Measurements from ENCODE around the gene CBLIF.
"Not testable (repeated sequence)": the region's sequence is repeated elsewhere in the genome, so short reads cannot be mapped to it uniquely, and the experiment has no call there.

CBLIF gene

DNA sequence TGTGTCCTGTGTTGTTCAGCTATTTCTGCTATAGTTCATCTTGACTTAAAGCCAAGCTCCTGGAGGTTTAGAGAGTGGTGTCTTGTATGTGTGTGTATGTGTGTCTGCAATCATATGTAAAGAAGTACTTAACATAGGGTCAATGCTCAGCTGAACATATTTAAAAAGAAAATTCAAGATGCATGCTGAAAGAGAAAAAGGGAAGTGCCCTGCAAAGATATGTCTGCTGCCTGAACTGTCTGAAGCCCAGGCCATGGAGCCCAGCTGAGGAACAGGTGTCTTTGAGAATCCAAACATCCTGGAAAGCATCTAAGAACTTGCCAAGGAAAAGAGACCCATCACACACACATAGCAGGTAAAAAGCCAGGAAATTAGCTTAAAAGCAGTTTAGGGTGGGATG lies 14.4 kb upstream of the CBLIF start:
- DNase-seq (ENCODE audit: low spot score) = no peak
- Histone ChIP-seq H2AK5ac (ENCODE audit: low read depth, low read length) (no peak overlapping the region), H3K27me3 (ENCODE audit: control insufficient read depth in 3 of 3, insufficient read depth in 3 of 3, low read depth in 1 of 3, low read length in 3 of 3) (no peaks in the 10 kb centered on the region), H3K23ac (ENCODE audit: low read depth, low read length, poor library complexity) (no peak overlapping the region), H2BK5ac (ENCODE audit: low read length) (no peak overlapping the region), H4K91ac (ENCODE audit: low read depth, low read length, poor library complexity) (no peak overlapping the region), H3K36me3 (replicated peaks in 1 of 2; ENCODE audit: control insufficient read depth in 2 of 2, insufficient read depth in 2 of 2, low read length in 2 of 2) (no peaks in the 10 kb centered on the region), H3K4me1 (ENCODE audit: control insufficient read depth in 2 of 2, insufficient read depth in 1 of 2, low read depth in 1 of 2, low read length in 2 of 2) (no peaks in the 10 kb centered on the region), H2BK12ac (ENCODE audit: low read length) (no peak overlapping the region), H2BK15ac (ENCODE audit: low read length) (no peak overlapping the region), H4K8ac (ENCODE audit: low read depth, low read length) (no peak overlapping the region), H3K79me1 (ENCODE audit: low read depth, low read length) (no peaks in the 10 kb centered on the region), H2BK120ac (ENCODE audit: low read depth, low read length) (no peak overlapping the region), H3K9ac (ENCODE audit: low read depth, low read length, poor library complexity) (no peak overlapping the region), H3K4me3 (ENCODE audit: low read length in 2 of 2) (no peak overlapping the region), H3K18ac (ENCODE audit: low read length) (no peak overlapping the region), H2AFZ (ENCODE audit: low read length) (no peak overlapping the region), H3K4me2 (ENCODE audit: insufficient read depth, low read length, poor library complexity, severe bottlenecking) (no peak overlapping the region), H3K27ac (replicated peaks; ENCODE audit: low read length) (no peak overlapping the region), H3K9me3 (replicated peaks in 1 of 2; ENCODE audit: control insufficient read depth in 2 of 2, insufficient read depth in 1 of 2, low read depth in 1 of 2, low read length in 2 of 2) (no peaks in the 10 kb centered on the region), H3K14ac (ENCODE audit: low read length) (no peak overlapping the region), H3K4ac (ENCODE audit: low read length) (no peak overlapping the region)

DNA sequence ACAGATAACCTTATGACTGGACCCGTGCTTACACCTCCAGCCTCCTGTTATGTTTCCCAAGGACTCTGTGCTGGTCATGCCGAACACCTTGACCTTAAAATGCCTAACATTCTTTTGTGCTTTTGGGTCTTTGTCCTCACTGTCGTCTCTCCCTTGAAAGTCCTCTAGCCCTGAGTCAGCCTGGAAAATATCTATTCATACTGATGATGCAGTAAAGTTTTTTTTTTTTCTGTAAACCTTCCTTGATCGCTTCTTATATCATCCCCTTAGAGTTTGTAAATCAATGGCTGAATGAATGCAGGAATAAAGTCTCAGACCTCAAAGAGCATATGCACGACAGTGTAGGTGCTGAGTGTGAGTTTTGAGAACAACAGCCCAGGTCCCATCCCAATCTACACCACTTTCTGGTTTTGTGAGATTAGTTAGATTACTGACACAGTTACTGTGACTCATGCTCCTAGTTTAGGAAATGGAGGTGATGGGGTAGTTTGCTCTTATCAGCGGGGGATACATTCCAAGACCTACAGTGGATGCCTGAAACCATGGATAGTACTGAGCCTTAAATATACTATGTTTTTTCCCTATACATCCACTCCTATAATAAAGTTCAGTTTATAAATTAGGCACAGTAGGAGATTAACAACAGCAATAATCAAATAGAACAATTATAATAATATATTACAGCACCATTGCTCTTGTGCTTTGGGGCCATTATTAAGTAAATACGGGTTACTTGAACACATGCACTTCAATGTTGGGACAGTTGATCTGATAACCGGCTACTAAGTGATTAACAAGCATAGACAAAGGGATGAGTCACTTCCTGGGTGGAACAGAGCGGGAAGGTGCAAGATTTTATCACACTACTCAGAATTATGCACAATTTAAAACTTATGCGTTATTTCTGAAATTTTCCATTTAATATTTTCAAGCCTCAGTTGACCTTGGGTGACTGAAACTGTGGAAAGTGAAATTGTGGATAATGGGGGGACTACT lies 12.4 kb upstream of the CBLIF start:
- Histone ChIP-seq H3K4ac (ENCODE audit: low read length) (no peak overlapping the region), H3K79me1 (ENCODE audit: low read depth, low read length) (no peaks in the 10 kb centered on the region), H3K23ac (ENCODE audit: low read depth, low read length, poor library complexity) (no peak overlapping the region), H3K27ac (replicated peaks; ENCODE audit: low read length) (no peak overlapping the region), H3K27me3 (ENCODE audit: control insufficient read depth in 3 of 3, insufficient read depth in 3 of 3, low read depth in 1 of 3, low read length in 3 of 3) (no peaks in the 10 kb centered on the region), H3K14ac (ENCODE audit: low read length) (no peak overlapping the region), H3K36me3 (replicated peaks in 1 of 2; ENCODE audit: control insufficient read depth in 2 of 2, insufficient read depth in 2 of 2, low read length in 2 of 2) (no peaks in the 10 kb centered on the region), H2BK120ac (ENCODE audit: low read depth, low read length) (no peak overlapping the region), H2BK12ac (ENCODE audit: low read length) (no peak overlapping the region), H3K18ac (ENCODE audit: low read length) (no peak overlapping the region), H2AFZ (ENCODE audit: low read length) (no peak overlapping the region), H3K9me3 (replicated peaks in 1 of 2; ENCODE audit: control insufficient read depth in 2 of 2, insufficient read depth in 1 of 2, low read depth in 1 of 2, low read length in 2 of 2) (no peaks in the 10 kb centered on the region), H4K8ac (ENCODE audit: low read depth, low read length) (no peak overlapping the region), H4K91ac (ENCODE audit: low read depth, low read length, poor library complexity) (no peak overlapping the region), H2BK5ac (ENCODE audit: low read length) (no peak overlapping the region), H2AK5ac (ENCODE audit: low read depth, low read length) (no peak overlapping the region), H3K4me1 (ENCODE audit: control insufficient read depth in 2 of 2, insufficient read depth in 1 of 2, low read depth in 1 of 2, low read length in 2 of 2) (no peaks in the 10 kb centered on the region), H2BK15ac (ENCODE audit: low read length) (no peak overlapping the region), H3K9ac (ENCODE audit: low read depth, low read length, poor library complexity) (no peak overlapping the region), H3K4me3 (ENCODE audit: low read length in 2 of 2) (no peak overlapping the region), H3K4me2 (ENCODE audit: insufficient read depth, low read length, poor library complexity, severe bottlenecking) (no peak overlapping the region)
- WGBS, 2 donors (ENCODE audit: extremely low coverage in 2 of 2, insufficient read length in 2 of 2, insufficient replicate concordance in 1 of 2) = no CpG with 5 or more reads among the region's 10 CpGs
- DNase-seq (ENCODE audit: low spot score) = no peak

DNA sequence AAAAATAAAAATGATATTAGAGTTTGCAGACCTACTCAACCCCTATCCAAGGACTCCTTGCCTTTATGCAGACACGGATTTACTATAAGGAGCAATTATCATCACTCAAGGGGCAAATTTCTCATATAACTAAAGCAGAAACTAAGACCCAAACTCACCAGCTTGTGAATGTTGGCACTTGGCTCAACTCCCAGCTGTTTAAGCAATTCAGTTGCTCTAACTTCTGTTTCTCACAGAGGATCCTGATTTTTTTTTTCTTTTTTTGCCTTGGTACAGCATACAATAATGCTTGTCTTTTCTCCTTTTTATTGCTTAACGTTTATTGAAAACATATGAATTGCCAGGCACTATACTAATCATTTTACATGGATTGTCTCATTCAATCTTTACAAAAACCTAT lies 9.6 kb upstream of the CBLIF start:
- WGBS, 2 donors (ENCODE audit: extremely low coverage in 2 of 2, insufficient read length in 2 of 2, insufficient replicate concordance in 1 of 2) = no CpG with 5 or more reads among the region's 2 CpGs
- Histone ChIP-seq H2BK5ac (ENCODE audit: low read length) (no peak overlapping the region), H3K9me3 (replicated peaks in 1 of 2; ENCODE audit: control insufficient read depth in 2 of 2, insufficient read depth in 1 of 2, low read depth in 1 of 2, low read length in 2 of 2) (no peaks in the 10 kb centered on the region), H3K79me1 (ENCODE audit: low read depth, low read length) (no peaks in the 10 kb centered on the region), H2BK120ac (ENCODE audit: low read depth, low read length) (no peak overlapping the region), H3K23ac (ENCODE audit: low read depth, low read length, poor library complexity) (no peak overlapping the region), H3K36me3 (replicated peaks in 1 of 2; ENCODE audit: control insufficient read depth in 2 of 2, insufficient read depth in 2 of 2, low read length in 2 of 2) (no peaks in the 10 kb centered on the region), H3K4me2 (ENCODE audit: insufficient read depth, low read length, poor library complexity, severe bottlenecking) (no peak overlapping the region), H3K27ac (replicated peaks; ENCODE audit: low read length) (no peak overlapping the region), H3K4me3 (ENCODE audit: low read length in 2 of 2) (no peak overlapping the region), H3K18ac (ENCODE audit: low read length) (no peak overlapping the region), H4K91ac (ENCODE audit: low read depth, low read length, poor library complexity) (no peak overlapping the region), H2BK15ac (ENCODE audit: low read length) (no peak overlapping the region), H2AFZ (ENCODE audit: low read length) (no peak overlapping the region), H3K27me3 (ENCODE audit: control insufficient read depth in 3 of 3, insufficient read depth in 3 of 3, low read depth in 1 of 3, low read length in 3 of 3) (no peaks in the 10 kb centered on the region), H2BK12ac (ENCODE audit: low read length) (no peak overlapping the region), H4K8ac (ENCODE audit: low read depth, low read length) (no peak overlapping the region), H3K9ac (ENCODE audit: low read depth, low read length, poor library complexity) (no peak overlapping the region), H2AK5ac (ENCODE audit: low read depth, low read length) (no peak overlapping the region), H3K4ac (ENCODE audit: low read length) (no peak overlapping the region), H3K14ac (ENCODE audit: low read length) (no peak overlapping the region), H3K4me1 (ENCODE audit: control insufficient read depth in 2 of 2, insufficient read depth in 1 of 2, low read depth in 1 of 2, low read length in 2 of 2) (no peaks in the 10 kb centered on the region)
- DNase-seq (ENCODE audit: low spot score) = no peak

DNA sequence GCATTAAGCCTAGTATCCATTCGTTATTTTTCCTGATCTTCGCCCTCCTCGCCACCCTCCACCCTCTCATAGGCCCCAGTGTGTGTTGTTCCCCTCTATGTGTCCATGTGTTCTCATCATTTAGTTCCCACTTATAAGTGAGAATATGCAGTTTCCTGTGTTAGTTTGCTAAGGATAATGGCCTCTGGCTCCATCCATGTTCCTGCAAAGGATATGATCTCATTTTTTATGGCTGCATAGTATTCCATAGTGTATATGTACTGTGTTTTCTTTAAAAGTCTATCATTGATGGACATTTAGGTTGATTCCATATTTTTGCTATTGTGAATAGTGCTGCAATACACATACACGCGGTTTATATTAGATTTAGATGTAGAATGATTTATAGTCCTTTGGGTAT lies 6.1 kb upstream of the CBLIF start:
- H3K4ac ChIP-seq (ENCODE audit: low read length); H3K18ac ChIP-seq (ENCODE audit: low read length); H3K27me3 ChIP-seq (ENCODE audit: control insufficient read depth in 3 of 3, insufficient read depth in 3 of 3, low read depth in 1 of 3, low read length in 3 of 3); H2BK120ac ChIP-seq (ENCODE audit: low read depth, low read length); H3K79me1 ChIP-seq (ENCODE audit: low read depth, low read length); H2AFZ ChIP-seq (ENCODE audit: low read length); H4K91ac ChIP-seq (ENCODE audit: low read depth, low read length, poor library complexity); H2BK5ac ChIP-seq (ENCODE audit: low read length); H3K14ac ChIP-seq (ENCODE audit: low read length); H3K9ac ChIP-seq (ENCODE audit: low read depth, low read length, poor library complexity); H3K36me3 ChIP-seq (replicated peaks in 1 of 2; ENCODE audit: control insufficient read depth in 2 of 2, insufficient read depth in 2 of 2, low read length in 2 of 2); H3K4me2 ChIP-seq (ENCODE audit: insufficient read depth, low read length, poor library complexity, severe bottlenecking); H3K4me3 ChIP-seq (ENCODE audit: low read length in 2 of 2); H3K9me3 ChIP-seq (replicated peaks in 1 of 2; ENCODE audit: control insufficient read depth in 2 of 2, insufficient read depth in 1 of 2, low read depth in 1 of 2, low read length in 2 of 2); H3K27ac ChIP-seq (replicated peaks; ENCODE audit: low read length); H2BK15ac ChIP-seq (ENCODE audit: low read length); H3K23ac ChIP-seq (ENCODE audit: low read depth, low read length, poor library complexity); H3K4me1 ChIP-seq (ENCODE audit: control insufficient read depth in 2 of 2, insufficient read depth in 1 of 2, low read depth in 1 of 2, low read length in 2 of 2); H2AK5ac ChIP-seq (ENCODE audit: low read depth, low read length); H2BK12ac ChIP-seq (ENCODE audit: low read length); DNase-seq (ENCODE audit: low spot score); H4K8ac ChIP-seq (ENCODE audit: low read depth, low read length): not testable (repeated sequence)
- WGBS, 2 donors (ENCODE audit: extremely low coverage in 2 of 2, insufficient read length in 2 of 2, insufficient replicate concordance in 1 of 2) = no CpG with 5 or more reads among the region's 5 CpGs

All from neuronal stem cell (in vitro differentiated cells).